Mesendoderm (in vitro differentiated cells): ENCODE measurements around the gene ELOB.

Source experiments
- DNase-seq: peaks from one replicate; pipeline ENCODE4 v3.0.0; 2013
- H2AK5ac ChIP-seq: 2 replicates; pipeline ENCODE4 v1.6.1; 2013; ENCODE audit warnings: low read length, inconsistent platforms
- H2BK120ac ChIP-seq: 2 replicates; pipeline ENCODE4 v1.6.1; 2013; ENCODE audit warnings: low read depth, mild to moderate bottlenecking, low read length, moderate library complexity, mixed read lengths
- H2BK15ac ChIP-seq: replicated peaks from 2 replicates; pipeline ENCODE4 v1.6.1; 2013; ENCODE audit warnings: low read depth, mild to moderate bottlenecking, moderate library complexity
- H2BK5ac ChIP-seq: 2 replicates; pipeline ENCODE4 v1.6.1; 2013; ENCODE audit warnings: low read length, inconsistent platforms
- H3K18ac ChIP-seq: 2 replicates; pipeline ENCODE4 v1.6.1; 2013; ENCODE audit warnings: mild to moderate bottlenecking, low read length, mixed read lengths
- H3K23ac ChIP-seq: one replicate; pipeline ENCODE4 v1.6.1; 2013; ENCODE audit warnings: low read length
- H3K27ac ChIP-seq: 2 replicates; pipeline ENCODE4 v1.5.1; 2013; ENCODE audit warnings: low read depth, mild to moderate bottlenecking, inconsistent platforms, low read length, moderate library complexity
- H3K27me3 ChIP-seq: 2 replicates; pipeline ENCODE4 v1.6.1; 2013; ENCODE audit warnings: low read length, control low read depth, mild to moderate bottlenecking, inconsistent platforms; ENCODE audit not compliant: insufficient read depth, poor library complexity
- H3K36me3 ChIP-seq: 2 replicates; pipeline ENCODE4 v1.6.1; 2013; ENCODE audit warnings: low read length, inconsistent platforms; ENCODE audit not compliant: control insufficient read depth, insufficient read depth
- H3K4ac ChIP-seq: one replicate; pipeline ENCODE4 v1.6.1; 2013; ENCODE audit warnings: low read depth, mild to moderate bottlenecking, low read length, moderate library complexity
- H3K4me1 ChIP-seq: 2 replicates; pipeline ENCODE4 v1.6.1; 2013; ENCODE audit warnings: low read depth, low read length, inconsistent platforms; ENCODE audit not compliant: control insufficient read depth
- H3K4me2 ChIP-seq: 2 replicates; pipeline ENCODE4 v1.6.1; 2013; ENCODE audit warnings: low read length
- H3K4me3 ChIP-seq: 2 replicates; pipeline ENCODE4 v1.5.1; 2013; ENCODE audit warnings: mild to moderate bottlenecking, low read length
- H3K56ac ChIP-seq: one replicate; pipeline ENCODE4 v1.6.1; 2013; ENCODE audit warnings: low read length
- H3K79me1 ChIP-seq: 2 replicates; pipeline ENCODE4 v1.6.1; 2013; ENCODE audit warnings: low read length, inconsistent platforms
- H3K79me2 ChIP-seq: 2 replicates; pipeline ENCODE4 v1.6.1; 2013; ENCODE audit warnings: mild to moderate bottlenecking, low read length; ENCODE audit not compliant: control insufficient read depth, insufficient read depth
- H3K9ac ChIP-seq: 2 replicates; pipeline ENCODE4 v1.6.1; 2013; ENCODE audit warnings: low read length, inconsistent platforms
- H4K5ac ChIP-seq: one replicate; pipeline ENCODE4 v1.6.1; 2013; ENCODE audit warnings: low read length
- H4K8ac ChIP-seq: one replicate; pipeline ENCODE4 v1.6.1; 2013; ENCODE audit warnings: low read depth, mild to moderate bottlenecking, control low read depth, low read length, moderate library complexity
- WGBS: extraction: QIAGEN DNeasy Blood & Tissue Kit; methylation state at CpG from one replicate; pipeline ENCODE4 v1.1.7; 2013; ENCODE audit warnings: low lambda C conversion rate, missing lambda C conversion rate; ENCODE audit not compliant: insufficient coverage; ENCODE audit errors: extremely low coverage; 5-methylcytosine and 5-hydroxymethylcytosine counted together

The ELOB gene

DNA sequence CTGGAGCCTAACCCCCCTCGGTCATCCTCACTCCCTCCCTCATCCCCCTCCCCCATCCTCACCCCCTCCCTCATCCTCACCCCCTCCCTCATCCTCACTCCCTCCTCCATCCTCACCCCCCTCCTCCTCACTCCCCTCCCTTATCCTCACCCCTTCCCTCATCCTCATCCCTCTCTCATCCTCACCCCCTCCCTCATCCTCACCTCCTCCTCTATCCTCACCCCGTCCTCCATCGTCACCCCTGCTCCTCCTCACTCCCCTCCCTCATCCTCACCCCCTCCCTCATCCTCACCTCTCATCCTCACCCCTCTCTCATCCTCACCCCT, 9.7 kb upstream of the ELOB start:
- H2AK5ac ChIP-seq: no peak overlapping the region
- H3K79me2 ChIP-seq: no peaks in the 10 kb centered on the region
- WGBS: 100% methylated on average over 2 of the region's 3 CpGs

GRCh38 chr16:2786061-2786825, 9.2 kb upstream of the ELOB start:
- H3K9ac ChIP-seq: no peak overlapping the region
- no peak overlapping the region for H3K27ac ChIP-seq
- H3K23ac ChIP-seq: no peak overlapping the region
- H4K8ac ChIP-seq: no peak overlapping the region
- H3K4ac ChIP-seq: no peak overlapping the region
- no peak overlapping the region for H2BK5ac ChIP-seq
- H3K18ac ChIP-seq: no peak overlapping the region
- no peaks in the 10 kb centered on the region for H3K4me1 ChIP-seq
- no peak for DNase-seq
- H2AK5ac ChIP-seq: no peak overlapping the region
- H3K4me2 ChIP-seq: no peak overlapping the region
- no peak overlapping the region for H4K5ac ChIP-seq
- no peak overlapping the region for H2BK120ac ChIP-seq
- WGBS: no CpG with 5 or more reads among the region's 15 CpGs
- no peaks in the 10 kb centered on the region for H3K79me1 ChIP-seq
- no peaks in the 10 kb centered on the region for H3K79me2 ChIP-seq
- H2BK15ac ChIP-seq: no peak overlapping the region
- no peak overlapping the region for H3K4me3 ChIP-seq
- H3K27me3 ChIP-seq: no peaks in the 10 kb centered on the region
- no peak overlapping the region for H3K56ac ChIP-seq
- no peaks in the 10 kb centered on the region for H3K36me3 ChIP-seq

More for the DNA sequence above, 9.7 kb upstream of the ELOB start:
- no peak overlapping the region for H2BK15ac ChIP-seq
- no peaks in the 10 kb centered on the region for H3K4me1 ChIP-seq
- no peak overlapping the region for H3K9ac ChIP-seq
- no peak overlapping the region for H4K8ac ChIP-seq
- no peak overlapping the region for H3K56ac ChIP-seq
- no peak for DNase-seq
- no peak overlapping the region for H3K4me3 ChIP-seq
- H3K27me3 ChIP-seq: no peaks in the 10 kb centered on the region
- H3K79me1 ChIP-seq: no peaks in the 10 kb centered on the region
- H3K4me2 ChIP-seq: no peak overlapping the region
- H3K36me3 ChIP-seq: no peaks in the 10 kb centered on the region
- no peak overlapping the region for H2BK120ac ChIP-seq
- no peak overlapping the region for H3K18ac ChIP-seq
- no peak overlapping the region for H4K5ac ChIP-seq
- H3K27ac ChIP-seq: no peak overlapping the region
- H3K4ac ChIP-seq: no peak overlapping the region
- no peak overlapping the region for H3K23ac ChIP-seq
- H2BK5ac ChIP-seq: no peak overlapping the region

DNA sequence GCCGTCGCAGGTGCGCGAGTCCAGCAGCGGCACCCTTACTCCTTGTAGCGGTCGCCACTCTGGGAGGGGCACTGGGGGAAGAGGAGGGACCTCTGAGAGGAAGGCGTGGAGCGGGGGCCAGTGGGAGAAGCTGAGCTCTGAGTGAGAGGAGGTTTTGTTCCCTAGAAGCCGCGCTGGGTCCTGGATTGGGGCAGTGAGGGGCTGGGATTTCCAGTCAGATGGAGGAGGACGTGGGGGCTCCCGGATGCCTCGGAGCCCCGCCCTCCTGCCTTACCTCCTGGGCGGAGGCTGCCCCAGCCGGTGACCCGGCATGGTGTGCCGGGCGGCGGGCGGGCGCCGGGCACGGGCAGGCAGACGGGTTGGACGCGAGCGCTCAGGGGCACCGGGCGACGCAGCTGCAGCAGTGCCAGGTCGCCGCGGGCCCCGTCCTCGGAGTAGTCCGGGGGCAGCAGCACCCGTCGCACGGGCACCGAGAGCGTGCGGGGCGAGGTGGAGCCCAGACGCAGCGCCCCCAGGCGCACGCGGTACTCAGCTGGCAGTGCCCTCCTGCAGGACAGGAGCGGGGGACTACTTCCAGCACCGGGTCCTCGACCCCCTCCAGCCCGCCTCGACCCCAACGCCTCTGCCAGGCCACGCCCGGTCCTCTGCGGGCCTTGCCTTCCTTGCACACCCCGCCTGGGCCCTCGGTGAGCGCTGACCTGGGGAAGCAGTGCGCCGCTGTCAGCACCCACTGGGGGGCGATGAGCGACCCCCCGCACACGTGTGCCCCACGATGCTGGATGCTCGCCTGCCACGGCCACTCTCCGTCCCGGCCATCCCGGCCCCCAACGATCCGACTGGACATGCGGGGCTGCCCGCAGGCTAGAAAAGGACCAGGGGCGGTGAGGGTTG, 8.3 kb upstream of the ELOB start:
- Histone ChIP-seq H3K18ac (no peak overlapping the region), H3K56ac (no peak overlapping the region), H3K9ac (no peak overlapping the region), H3K27me3 (no peaks in the 10 kb centered on the region), H2BK120ac (no peak overlapping the region), H4K8ac (no peak overlapping the region), H3K79me2 (no peaks in the 10 kb centered on the region), H3K4me1 (no peaks in the 10 kb centered on the region), H2AK5ac (no peak overlapping the region), H4K5ac (no peak overlapping the region), H3K36me3 (no peaks in the 10 kb centered on the region), H3K79me1 (no peaks in the 10 kb centered on the region), H3K4me3 (no peak overlapping the region), H3K4me2 (no peak overlapping the region), H3K23ac (no peak overlapping the region), H3K4ac (no peak overlapping the region), H2BK15ac (no peak overlapping the region), H3K27ac (no peak overlapping the region), H2BK5ac (no peak overlapping the region)
- DNase-seq: no peak
- whole genome bisulfite sequencing: no CpG with 5 or more reads among the region's 79 CpGs

DNA sequence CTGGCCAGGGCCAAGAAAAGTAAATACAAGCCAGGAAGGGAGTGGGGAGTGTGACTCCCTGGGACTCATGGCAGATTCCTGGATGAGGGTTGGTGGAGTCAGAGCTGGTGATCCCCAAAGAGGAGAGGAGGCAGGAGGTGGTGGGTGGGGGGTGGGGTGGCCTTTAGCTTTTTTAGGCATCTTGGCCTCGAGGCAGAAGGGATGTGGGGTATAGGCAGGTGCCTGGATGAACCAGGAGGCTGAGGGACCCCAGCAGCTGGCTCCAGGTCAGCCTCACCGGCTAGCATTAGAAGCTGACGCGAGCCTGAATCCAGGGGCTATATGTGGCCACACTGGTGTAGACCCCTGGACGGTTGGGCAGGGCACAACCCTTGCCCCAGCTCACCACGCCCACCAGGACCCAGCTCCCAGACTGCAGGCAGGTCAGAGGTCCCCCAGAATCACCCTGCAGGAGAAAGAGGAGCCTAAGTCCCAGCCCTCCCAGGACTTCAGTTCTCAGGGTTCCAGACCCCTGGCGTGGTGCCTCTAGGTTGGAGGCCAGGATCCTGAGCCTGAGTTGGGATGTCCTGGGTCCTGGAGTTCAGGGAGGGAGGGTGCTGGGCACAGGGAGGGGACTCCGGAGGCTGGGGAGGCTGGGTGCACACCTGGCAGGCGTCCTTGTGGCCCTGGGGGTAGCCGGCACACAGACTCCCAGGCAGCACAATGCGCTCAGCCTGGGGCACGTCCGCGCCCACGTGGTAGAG, 7.4 kb upstream of the ELOB start:
- H3K27ac ChIP-seq: no peak overlapping the region
- no peak overlapping the region for H3K23ac ChIP-seq
- no peak overlapping the region for H3K9ac ChIP-seq
- H3K4me2 ChIP-seq: no peak overlapping the region
- WGBS: no CpG with 5 or more reads among the region's 15 CpGs
- no peak overlapping the region for H2AK5ac ChIP-seq
- H3K56ac ChIP-seq: no peak overlapping the region
- no peaks in the 10 kb centered on the region for H3K27me3 ChIP-seq
- H3K18ac ChIP-seq: no peak overlapping the region
- H2BK5ac ChIP-seq: no peak overlapping the region
- no peaks in the 10 kb centered on the region for H3K4me1 ChIP-seq
- no peak overlapping the region for H2BK120ac ChIP-seq
- no peaks in the 10 kb centered on the region for H3K79me1 ChIP-seq
- H3K4ac ChIP-seq: no peak overlapping the region
- H3K36me3 ChIP-seq: no peaks in the 10 kb centered on the region
- H2BK15ac ChIP-seq: no peak overlapping the region
- H3K79me2 ChIP-seq: no peaks in the 10 kb centered on the region
- H3K4me3 ChIP-seq: no peak overlapping the region
- no peak for DNase-seq
- H4K8ac ChIP-seq: no peak overlapping the region
- H4K5ac ChIP-seq: no peak overlapping the region

- H2BK15ac ChIP-seq: no peak overlapping the region
- H3K56ac ChIP-seq: no peak overlapping the region
- no peak overlapping the region for H2AK5ac ChIP-seq
- no peak overlapping the region for H3K18ac ChIP-seq
- no peak overlapping the region for H2BK5ac ChIP-seq
- H4K5ac ChIP-seq: no peak overlapping the region
- no peak overlapping the region for H3K4me2 ChIP-seq
- H3K36me3 ChIP-seq: no peaks in the 10 kb centered on the region
- H3K27me3 ChIP-seq: no peaks in the 10 kb centered on the region
- no peak overlapping the region for H3K9ac ChIP-seq
- H3K4ac ChIP-seq: no peak overlapping the region
- no peak overlapping the region for H2BK120ac ChIP-seq
- H4K8ac ChIP-seq: no peak overlapping the region
- H3K27ac ChIP-seq: no peak overlapping the region
- no peak overlapping the region for H3K4me3 ChIP-seq
- no peak overlapping the region for H3K23ac ChIP-seq
- no peaks in the 10 kb centered on the region for H3K79me2 ChIP-seq
- H3K4me1 ChIP-seq: no peaks in the 10 kb centered on the region
- H3K79me1 ChIP-seq: no peaks in the 10 kb centered on the region
- DNase-seq: no peak
- WGBS: no CpG with 5 or more reads among the region's 15 CpGs
These were observed 6.7 kb upstream of the ELOB start for GRCh38 chr16:2783581-2784357.
